Astrocyte of the spinal cord (primary cell): ENCODE results near the gene PNCK.

Experiments
- DNase-seq: peaks from one replicate; pipeline ENCODE4 v3.0.0; 2011; ENCODE audit warnings: low read depth, low spot score
- H3K4me3 ChIP-seq: 2 replicates; pipeline ENCODE4 v1.5.1; 2011; ENCODE audit warnings: low read depth, mild to moderate bottlenecking, low read length, moderate library complexity
- in situ Hi-C: cut with HindIII; loops from 2 replicates; pipeline ENCODE4 v1.10.0; 2017; ENCODE audit warnings: low sequenced_read_pairs
- TF ChIP-seq, protein P1 (sequence below): IDR thresholded peaks from 2 replicates; pipeline ENCODE4 v1.5.1; 2012; ENCODE audit warnings: low read depth, mild to moderate bottlenecking, low read length, inconsistent platforms

The PNCK gene

DNA sequence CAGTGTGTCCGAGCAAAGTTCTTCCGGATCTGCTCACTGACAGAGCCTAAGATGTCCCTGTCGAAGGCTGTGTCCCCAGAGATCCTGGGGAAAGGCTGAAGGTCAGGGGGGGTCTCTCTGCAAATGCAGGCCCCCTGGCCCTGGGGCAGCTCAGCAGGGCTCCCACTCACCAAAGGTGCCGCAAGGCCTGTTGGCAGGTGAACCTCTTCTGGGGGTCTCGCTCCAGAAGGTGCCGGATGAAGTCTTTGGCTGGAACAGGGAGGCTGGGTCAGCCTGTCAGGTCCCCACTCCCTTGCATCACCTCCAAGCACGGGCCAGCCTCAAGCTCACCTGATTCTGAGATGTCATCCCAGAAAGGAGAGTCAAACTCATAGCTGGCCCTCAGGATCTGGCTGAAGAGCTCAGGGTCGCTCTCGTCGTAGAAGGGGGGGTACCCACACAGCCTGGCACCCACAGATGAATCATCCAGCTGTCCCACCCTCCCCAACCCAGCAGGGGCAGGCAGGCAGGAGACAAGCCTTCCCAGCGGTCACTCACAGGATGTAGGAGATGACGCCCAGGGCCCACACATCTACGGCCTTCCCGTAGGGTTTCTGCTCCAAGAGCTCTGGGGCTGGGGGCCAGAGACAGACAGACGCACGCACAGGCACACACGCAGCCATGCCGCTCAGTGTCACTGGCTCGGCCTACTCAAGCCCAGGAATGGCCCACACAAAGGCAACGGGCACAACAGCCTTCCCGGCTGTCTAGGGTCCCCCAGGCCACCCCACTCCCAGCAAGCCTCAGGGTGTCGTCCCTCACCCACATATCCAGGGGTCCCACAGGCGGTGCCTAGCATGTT, 2.6 kb downstream of the PNCK start:
- no peak for DNase-seq
- H3K4me3 ChIP-seq, result no peak overlapping the region
- in situ Hi-C loops, result no loop called here
- TF ChIP-seq, protein P1, sequence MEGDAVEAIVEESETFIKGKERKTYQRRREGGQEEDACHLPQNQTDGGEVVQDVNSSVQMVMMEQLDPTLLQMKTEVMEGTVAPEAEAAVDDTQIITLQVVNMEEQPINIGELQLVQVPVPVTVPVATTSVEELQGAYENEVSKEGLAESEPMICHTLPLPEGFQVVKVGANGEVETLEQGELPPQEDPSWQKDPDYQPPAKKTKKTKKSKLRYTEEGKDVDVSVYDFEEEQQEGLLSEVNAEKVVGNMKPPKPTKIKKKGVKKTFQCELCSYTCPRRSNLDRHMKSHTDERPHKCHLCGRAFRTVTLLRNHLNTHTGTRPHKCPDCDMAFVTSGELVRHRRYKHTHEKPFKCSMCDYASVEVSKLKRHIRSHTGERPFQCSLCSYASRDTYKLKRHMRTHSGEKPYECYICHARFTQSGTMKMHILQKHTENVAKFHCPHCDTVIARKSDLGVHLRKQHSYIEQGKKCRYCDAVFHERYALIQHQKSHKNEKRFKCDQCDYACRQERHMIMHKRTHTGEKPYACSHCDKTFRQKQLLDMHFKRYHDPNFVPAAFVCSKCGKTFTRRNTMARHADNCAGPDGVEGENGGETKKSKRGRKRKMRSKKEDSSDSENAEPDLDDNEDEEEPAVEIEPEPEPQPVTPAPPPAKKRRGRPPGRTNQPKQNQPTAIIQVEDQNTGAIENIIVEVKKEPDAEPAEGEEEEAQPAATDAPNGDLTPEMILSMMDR, result no peak

DNA sequence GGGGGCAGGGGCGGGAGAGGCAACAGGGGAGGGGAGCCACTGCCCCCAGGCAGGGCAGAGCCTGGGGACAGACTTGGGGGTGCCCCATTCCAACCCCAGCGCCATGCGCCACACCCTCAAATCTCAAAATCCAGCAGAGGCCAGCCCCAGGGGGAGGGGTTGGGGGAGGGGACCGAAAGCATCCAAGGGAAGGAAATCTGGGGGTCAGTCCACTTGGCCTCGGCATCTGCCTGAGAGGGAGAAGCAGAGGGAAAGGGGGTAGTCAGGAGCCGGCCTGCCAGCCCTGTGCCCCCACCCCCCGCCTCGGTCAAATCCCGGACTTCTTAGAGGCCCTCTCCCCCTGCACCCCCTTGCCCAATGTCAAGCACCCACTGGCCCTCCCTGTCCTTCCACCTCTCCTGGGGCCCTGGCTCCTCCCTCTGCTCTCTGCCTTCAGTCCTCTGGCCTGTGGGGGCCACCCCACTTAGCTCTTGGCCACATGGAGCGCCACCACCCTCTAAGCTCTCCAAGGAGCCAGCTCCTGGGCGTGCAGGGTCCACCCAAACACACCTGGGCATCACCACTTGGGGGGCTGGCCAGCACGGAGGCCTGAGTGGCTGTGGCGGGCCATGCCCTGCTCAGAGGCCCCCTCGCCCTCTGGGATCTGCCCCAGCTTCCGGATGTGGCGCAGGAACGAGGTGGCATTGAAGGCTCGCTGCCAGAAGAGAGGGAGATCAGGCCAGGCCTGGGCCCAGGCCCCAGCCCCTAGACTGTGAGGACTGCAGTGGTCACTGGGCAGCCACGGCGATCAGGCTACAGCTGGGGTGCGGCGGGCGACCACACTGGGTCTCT, 3.5 kb downstream of the PNCK start:
- TF ChIP-seq, protein P1, result no peak
- no peak overlapping the region for H3K4me3 ChIP-seq
- no peak for DNase-seq
- in situ Hi-C loops, result no loop called here

DNA sequence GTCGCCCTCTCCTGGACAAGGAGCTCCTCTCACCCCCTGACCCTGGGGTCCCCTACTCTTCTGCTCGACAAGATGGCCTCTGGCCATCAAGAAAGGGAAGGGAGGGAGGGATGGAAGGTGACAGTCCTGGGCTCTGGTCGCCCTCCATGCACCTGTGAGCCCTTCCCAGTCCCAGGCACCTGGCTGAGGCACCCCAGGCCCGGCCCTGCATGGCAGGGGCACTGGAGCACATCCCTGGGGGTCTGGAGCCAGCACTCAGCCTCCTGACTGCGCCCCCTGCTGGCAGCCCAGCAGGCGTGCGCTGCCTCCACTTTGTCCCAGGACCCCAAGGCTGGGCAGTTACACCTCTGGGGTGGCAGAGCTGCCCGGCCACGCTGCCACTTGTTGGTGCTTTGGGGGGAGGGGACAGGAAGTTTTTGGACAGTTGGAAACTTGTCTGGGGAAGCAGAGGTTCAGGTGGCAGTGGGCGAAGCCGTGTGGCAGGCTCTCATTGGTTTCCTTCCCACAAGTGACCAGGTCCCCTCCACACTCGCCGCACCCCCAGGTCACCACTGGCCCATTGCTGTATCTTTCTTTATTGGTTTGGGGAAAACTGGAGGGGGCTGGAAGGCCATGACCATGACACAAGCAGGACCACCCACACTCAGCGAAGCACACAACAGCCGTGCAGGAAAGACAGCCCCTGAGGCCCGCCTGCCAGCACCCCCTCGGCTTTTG, 4.3 kb downstream of the PNCK start:
- TF ChIP-seq, protein P1, result peak; percentile 76
- in situ Hi-C loops, result no loop called here
- DNase-seq, result no peak

DNA sequence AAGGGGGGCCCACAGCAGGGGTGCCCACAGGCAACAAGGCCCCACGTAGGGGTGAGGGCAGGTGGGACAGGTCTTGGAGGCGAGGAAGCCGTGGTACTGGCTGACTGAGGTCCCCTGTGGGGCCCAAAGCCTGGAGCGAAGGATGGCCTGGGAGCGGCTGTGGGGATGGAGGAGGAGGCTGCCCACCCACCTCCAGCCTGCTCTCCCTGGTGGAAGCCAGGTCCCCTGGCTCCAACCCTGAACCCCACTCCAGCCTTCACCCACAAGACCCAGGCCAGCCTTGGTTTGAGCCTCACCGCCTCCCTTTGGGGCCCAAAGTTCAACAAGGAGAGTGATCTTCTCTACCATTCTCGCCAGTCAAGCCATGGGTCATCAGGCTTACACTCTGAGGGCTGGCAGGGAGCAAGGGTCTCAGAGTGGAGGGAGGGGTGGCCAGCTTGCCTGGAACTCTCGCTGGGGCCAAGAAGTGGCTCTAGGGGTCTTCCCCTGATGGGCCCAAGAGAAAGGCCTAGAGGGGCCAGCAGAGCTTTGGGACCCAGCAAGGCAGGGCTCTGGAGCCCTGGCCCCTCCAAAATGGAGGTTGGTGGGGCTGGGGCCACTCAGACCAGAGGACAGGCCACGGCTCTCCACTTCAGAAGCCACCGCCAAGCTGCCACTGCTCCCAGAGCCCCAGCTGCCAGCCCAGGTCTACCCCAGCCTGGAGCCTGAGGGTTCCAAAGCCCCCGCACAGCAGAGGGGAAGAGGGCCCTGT, 5.0 kb downstream of the PNCK start:
- DNase-seq, result no peak
- TF ChIP-seq, protein P1, result no peak
- H3K4me3 ChIP-seq, result no peak overlapping the region
- in situ Hi-C loops, result no loop called here

More for the DNA sequence above, 4.3 kb downstream of the PNCK start:
- H3K4me3 ChIP-seq, result no peak overlapping the region

DNA sequence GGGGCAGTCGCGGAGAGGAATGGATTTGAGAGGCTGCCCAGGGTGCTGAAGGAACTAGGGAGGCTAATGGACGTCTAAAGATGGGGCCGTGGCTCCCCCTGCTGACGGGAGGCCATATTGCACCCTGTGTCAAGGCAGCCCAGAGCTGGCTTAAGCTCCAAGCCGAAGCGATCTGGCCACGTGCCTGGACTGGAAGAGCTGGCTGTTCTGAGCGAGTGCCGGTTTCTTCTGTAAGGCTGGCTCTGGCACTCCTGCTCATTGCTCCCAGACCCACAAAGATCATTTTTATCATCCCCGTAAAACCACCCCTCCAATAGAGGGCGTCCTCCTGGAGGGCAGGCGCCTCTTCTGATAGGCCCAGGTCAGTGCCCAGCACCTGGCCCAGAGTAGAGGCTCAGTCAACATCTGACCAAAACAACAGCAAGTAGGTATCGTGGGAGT, 5.6 kb downstream of the PNCK start:
- in situ Hi-C loops, result no loop called here
- H3K4me3 ChIP-seq, result no peak overlapping the region
- DNase-seq, result peak; percentile 72
- TF ChIP-seq, protein P1, result peak; percentile 75
